Mucosa of stomach (tissue), 1 donor: ENCODE results near the gene ELP4.

Experiments
- H3K27me3 ChIP-seq: one replicate; pipeline ENCODE4 v1.7.0; 2013; ENCODE audit warnings: mild to moderate bottlenecking, low read length; ENCODE audit not compliant: control insufficient read depth, insufficient read depth
- H3K36me3 ChIP-seq: one replicate; pipeline ENCODE4 v1.7.0; 2013; ENCODE audit warnings: low read length; ENCODE audit not compliant: control insufficient read depth, insufficient read depth
- H3K4me1 ChIP-seq: one replicate; pipeline ENCODE4 v1.7.0; 2013; ENCODE audit warnings: mild to moderate bottlenecking, low read length; ENCODE audit not compliant: control insufficient read depth, insufficient read depth
- H3K4me3 ChIP-seq: one replicate; pipeline ENCODE4 v1.7.0; 2013; ENCODE audit warnings: low read length
- H3K9ac ChIP-seq: one replicate; pipeline ENCODE4 v1.7.0; 2013; ENCODE audit warnings: mild to moderate bottlenecking, low read length, moderate library complexity
- H3K9me3 ChIP-seq: one replicate; pipeline ENCODE4 v1.7.0; 2013; ENCODE audit warnings: mild to moderate bottlenecking, low read length, moderate library complexity; ENCODE audit not compliant: control insufficient read depth
- donor health status: Pancreatic carcinoma.

Gene ELP4

DNA sequence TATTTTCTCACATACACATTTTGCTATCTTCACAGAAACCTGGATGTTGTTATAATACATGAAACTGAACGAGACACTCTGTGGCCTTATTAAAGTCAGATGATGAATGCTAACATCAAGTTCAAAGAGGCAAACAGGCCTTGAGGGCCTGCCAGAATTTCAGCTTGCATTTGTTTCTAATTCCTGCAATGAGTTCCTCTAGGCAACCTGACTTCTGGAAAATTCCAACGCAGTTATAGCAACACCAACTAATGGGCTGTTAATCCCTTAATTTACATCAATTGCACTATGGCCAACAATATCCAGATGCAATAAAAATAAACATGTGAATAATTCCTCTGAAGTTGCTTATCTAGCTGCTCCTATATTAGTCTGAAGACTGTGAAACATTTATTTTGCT is 282.5 kb downstream of the ELP4 start:
- Histone ChIP-seq H3K9me3 (no peaks in the 10 kb centered on the region), H3K4me1 (no peaks in the 10 kb centered on the region), H3K9ac (no peak overlapping the region), H3K36me3 (no peaks in the 10 kb centered on the region), H3K4me3 (no peak overlapping the region), H3K27me3 (peaks cover 21% of the 10 kb centered on the region)

DNA sequence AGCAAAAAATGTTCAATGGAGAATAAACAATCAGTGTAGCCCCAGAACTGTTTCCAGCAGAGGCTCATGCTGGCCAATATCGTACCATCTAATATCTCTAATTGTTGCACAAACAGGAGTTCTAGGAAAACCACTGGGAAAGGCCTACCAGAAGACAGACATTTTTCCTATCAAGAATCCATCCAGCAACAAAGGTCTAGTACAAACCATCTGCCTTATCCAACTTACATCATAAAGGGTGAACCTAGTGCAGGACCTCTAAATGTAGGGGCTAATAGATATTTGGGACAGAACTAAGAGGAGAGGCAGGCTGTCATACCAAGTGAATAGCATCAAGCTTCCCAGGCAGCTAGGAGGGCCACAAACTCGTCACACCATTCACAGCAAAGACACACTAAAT is 282.9 kb downstream of the ELP4 start:
- H3K4me1 ChIP-seq: no peaks in the 10 kb centered on the region
- H3K9me3 ChIP-seq: no peaks in the 10 kb centered on the region
- no peaks in the 10 kb centered on the region for H3K36me3 ChIP-seq
- H3K27me3 ChIP-seq: peaks cover 25% of the 10 kb centered on the region
- H3K9ac ChIP-seq: no peak overlapping the region
- H3K4me3 ChIP-seq: no peak overlapping the region

DNA sequence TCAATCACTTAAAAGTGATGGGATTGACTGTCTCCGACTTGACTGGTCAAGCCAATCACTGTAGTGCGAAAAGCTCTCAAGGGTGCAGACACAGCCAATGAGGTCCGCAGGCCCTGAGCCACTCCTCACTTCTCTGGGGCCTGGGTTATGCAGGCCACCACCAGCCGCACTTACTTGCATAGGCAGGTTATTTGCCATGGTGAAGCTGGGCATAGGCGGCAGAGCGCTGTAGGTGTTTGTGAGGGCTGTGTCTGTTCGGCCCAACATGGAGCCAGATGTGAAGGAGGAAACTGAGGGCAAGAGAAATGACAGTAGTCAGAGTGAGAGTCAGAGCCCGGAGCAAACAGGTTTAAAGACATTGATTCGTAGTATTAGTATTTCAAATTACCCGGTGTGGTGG is 283.7 kb downstream of the ELP4 start:
- Histone ChIP-seq H3K4me3 (no peak overlapping the region), H3K9ac (no peak overlapping the region), H3K27me3 (peaks cover 33% of the 10 kb centered on the region), H3K36me3 (no peaks in the 10 kb centered on the region), H3K4me1 (peaks cover 1% of the 10 kb centered on the region), H3K9me3 (no peaks in the 10 kb centered on the region)

DNA sequence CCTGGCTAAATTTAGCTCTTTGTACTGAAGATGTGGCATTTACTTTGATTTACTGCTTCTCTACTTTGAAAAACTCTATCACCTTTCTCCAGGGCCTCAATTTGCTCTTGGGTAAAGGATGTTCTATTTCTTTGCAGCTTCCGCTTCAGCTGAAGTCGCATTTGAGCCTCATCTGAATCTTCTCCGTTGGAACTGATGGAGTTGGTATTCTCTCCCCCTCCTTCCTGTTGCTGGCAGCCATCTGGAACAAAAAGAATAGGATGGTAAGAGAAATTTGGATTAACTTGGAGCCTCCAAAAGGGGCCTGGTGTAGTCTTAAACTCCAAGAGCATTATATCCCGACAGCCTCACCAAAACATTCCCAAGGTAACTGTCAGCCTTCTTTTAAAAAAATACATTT is 285.0 kb downstream of the ELP4 start:
- H3K4me3 ChIP-seq: no peak overlapping the region
- peaks cover 10% of the 10 kb centered on the region for H3K4me1 ChIP-seq
- H3K9ac ChIP-seq: no peak overlapping the region
- no peaks in the 10 kb centered on the region for H3K9me3 ChIP-seq
- no peaks in the 10 kb centered on the region for H3K36me3 ChIP-seq
- H3K27me3 ChIP-seq: peaks cover 46% of the 10 kb centered on the region

DNA sequence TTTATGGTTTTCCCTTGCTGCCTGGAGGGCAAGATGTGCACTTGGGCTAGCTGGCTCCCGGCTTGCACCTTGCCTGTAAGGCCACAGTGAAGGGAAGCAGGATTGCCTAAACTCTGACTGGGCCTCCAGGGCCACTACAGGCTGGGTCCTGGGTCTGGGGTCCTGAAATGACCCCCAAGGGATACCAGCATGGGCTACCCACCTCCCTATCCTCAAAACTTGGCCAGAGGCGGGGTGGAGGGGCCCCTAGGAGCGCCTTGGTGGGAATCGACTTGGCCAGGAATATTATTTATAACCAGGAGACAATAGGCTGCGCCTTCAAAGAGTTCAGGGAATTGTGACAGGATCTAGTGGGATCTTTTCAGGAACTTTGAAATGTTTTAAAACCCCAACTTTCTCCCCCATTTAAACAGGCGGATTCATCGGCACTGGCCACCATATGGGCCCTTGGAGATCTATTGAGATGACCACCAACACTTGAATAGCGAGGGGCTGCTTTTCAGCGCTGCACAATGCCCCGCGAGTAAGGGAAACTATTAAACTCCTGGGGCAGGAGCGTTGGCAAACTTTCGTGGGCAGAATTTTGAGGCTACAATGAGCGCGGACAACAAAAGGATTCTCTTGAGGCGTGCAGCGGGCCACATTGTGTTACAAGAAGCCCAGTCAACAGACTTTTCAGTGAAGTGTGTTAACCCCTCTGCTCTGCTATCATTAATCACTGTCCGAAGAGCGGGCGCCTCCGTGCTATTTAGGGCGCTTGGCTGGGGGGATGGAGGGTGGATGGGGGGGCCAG is 286.3 kb downstream of the ELP4 start:
- peaks cover 10% of the 10 kb centered on the region for H3K4me1 ChIP-seq
- H3K27me3 ChIP-seq: peaks cover 59% of the 10 kb centered on the region
- no peak overlapping the region for H3K9ac ChIP-seq
- no peaks in the 10 kb centered on the region for H3K9me3 ChIP-seq
- no peak overlapping the region for H3K4me3 ChIP-seq
- H3K36me3 ChIP-seq: no peaks in the 10 kb centered on the region

DNA sequence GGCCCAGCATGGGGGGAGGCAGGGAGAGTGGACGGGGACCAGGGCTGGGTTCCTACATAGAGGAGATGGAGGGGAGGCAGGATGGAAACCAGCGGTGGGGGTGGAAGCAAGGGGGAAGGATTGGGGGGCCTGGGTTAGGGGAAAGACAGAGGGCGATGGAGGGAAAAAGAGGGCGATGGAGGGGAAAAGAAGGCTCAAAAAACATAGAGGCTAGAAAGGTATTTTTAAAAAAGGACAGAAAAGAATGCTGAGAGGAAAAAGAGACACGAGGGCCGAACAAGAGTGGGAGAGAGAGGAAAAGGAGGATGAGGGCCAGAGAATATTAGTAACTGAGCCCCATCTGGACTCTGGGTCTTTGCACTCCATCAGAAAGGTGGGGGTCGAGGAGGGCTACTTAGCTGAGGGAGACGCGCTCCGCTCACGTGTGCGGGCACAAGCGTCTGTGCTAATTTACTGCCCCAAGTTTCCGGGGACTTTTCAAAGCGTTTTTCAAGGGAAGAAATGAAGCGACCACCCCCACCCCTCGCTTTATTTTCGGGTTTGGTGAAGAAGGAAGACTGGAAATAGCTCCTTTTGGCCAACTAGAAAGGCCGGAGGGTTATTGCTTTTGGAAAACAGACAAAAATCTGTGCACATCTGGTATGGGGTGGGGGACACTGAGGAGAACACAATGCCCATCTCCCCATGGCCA is 287.1 kb downstream of the ELP4 start:
- peaks cover 67% of the 10 kb centered on the region for H3K27me3 ChIP-seq
- H3K9ac ChIP-seq: no peak overlapping the region
- no peaks in the 10 kb centered on the region for H3K9me3 ChIP-seq
- peaks cover 10% of the 10 kb centered on the region for H3K4me1 ChIP-seq
- H3K4me3 ChIP-seq: no peak overlapping the region
- no peaks in the 10 kb centered on the region for H3K36me3 ChIP-seq

DNA sequence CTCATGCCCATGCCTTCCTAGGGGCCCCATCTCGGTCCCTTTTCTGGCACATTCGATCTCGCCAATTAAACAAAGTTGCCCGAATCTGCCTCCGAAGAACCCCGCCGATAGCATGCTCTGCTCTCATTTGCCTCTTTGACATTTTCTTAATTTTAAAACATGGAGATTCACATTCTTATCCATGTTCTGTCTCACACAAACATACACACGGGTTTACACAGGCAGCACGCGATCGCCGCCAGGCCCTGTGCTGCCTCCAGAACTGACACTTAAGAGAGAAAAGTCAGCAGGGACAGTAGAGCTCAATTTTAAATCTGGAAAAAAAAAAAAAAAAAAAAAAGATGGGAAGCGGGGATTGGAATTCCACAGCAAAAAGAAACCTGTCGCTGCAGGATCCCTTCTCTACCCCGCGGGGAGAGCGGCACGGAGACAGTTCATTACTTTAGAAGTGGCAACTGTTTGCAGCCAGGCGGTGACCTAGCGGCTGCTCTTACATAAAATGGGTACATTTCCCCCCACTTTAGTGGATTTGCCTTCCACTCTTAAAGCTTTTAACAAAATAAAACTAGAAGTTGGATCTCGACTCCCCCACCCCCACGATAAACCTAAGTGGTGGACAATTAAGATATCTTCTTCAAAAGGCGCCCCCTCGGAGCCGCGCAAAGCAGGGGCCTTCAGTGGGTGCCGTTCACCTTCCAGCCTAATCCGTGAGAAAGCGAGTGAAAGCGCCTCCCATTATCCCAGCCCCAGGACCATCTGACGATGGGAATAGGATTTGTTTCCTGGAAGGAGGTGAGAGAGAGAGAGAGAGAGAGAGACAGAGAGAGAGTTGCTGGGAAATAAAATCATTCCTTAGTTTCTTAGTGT is 287.9 kb downstream of the ELP4 start:
- H3K4me3 ChIP-seq: no peak overlapping the region
- H3K9me3 ChIP-seq: no peaks in the 10 kb centered on the region
- no peaks in the 10 kb centered on the region for H3K36me3 ChIP-seq
- H3K27me3 ChIP-seq: peaks cover 73% of the 10 kb centered on the region
- peaks cover 10% of the 10 kb centered on the region for H3K4me1 ChIP-seq
- H3K9ac ChIP-seq: no peak overlapping the region

DNA sequence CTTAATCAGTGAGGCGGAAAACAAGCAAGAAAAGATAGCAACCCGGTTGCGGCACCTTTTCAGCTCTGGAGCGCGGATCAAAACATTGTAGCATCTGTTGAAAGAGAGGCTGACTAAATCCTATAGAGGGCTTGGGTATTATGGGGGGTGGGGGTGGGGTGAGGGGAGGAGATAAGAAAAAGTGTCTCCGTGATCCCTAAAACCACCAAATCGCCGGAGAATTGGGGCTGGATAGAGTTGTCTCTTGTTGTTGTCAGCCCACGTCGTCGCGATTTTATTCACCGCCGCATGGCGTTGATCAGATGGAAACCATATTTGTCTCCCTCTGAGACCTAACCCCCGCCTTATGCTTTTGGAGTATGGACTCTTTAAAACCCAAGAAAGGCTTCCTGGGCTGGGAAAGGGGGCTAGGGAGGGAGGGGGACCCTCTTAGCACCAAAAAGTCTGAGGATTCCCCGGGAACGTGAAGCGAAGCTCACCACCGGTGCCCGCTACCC is 288.5 kb downstream of the ELP4 start:
- H3K9ac ChIP-seq: no peak overlapping the region
- H3K4me3 ChIP-seq: no peak overlapping the region
- H3K27me3 ChIP-seq: peaks cover 80% of the 10 kb centered on the region
- no peaks in the 10 kb centered on the region for H3K36me3 ChIP-seq
- H3K4me1 ChIP-seq: peaks cover 10% of the 10 kb centered on the region
- no peaks in the 10 kb centered on the region for H3K9me3 ChIP-seq

DNA sequence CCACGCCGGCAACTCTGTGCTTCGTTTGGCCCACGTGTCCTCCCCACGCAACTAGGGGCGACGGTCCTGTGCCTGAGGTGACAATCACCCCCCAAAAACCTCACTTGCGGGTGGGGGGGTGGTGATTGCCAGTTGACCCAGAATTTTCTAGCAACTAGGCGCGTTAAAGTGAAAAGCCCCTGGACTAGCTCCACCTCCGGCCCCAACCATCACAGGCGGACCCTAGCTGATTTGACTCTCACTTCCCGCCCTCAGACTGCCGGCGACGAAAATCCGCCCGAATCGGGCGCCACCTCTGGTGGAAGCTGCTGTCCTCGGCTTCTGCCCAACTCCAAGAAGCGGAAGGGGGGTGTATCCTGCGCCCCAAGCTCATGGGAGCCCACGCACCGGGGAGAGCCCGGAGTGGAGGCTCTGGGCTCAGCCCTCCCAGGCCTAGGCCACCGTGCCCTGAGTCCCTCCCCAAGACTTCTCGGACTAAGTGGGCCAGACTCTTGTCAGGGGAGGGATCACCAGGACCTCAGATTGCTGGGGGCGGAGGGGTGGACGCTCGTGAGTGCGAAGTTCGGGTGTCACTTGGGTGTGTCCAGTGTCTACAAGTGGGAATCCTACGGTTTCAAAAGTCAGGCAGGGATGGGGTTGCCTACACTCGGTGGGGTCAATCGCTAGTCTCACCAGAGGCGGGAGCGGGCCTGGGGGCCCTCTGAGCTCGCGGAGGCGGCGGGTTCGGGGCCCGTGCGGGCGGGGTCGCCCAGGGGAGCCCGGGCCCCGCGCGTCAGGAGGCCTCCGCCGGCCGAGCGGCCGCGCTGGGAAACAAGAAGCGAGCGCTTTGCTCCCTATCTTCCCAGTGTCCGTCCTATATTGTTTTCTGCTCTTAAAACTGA is 289.2 kb downstream of the ELP4 start:
- Histone ChIP-seq H3K36me3 (no peaks in the 10 kb centered on the region), H3K4me3 (no peak overlapping the region), H3K27me3 (peaks cover 87% of the 10 kb centered on the region)

DNA sequence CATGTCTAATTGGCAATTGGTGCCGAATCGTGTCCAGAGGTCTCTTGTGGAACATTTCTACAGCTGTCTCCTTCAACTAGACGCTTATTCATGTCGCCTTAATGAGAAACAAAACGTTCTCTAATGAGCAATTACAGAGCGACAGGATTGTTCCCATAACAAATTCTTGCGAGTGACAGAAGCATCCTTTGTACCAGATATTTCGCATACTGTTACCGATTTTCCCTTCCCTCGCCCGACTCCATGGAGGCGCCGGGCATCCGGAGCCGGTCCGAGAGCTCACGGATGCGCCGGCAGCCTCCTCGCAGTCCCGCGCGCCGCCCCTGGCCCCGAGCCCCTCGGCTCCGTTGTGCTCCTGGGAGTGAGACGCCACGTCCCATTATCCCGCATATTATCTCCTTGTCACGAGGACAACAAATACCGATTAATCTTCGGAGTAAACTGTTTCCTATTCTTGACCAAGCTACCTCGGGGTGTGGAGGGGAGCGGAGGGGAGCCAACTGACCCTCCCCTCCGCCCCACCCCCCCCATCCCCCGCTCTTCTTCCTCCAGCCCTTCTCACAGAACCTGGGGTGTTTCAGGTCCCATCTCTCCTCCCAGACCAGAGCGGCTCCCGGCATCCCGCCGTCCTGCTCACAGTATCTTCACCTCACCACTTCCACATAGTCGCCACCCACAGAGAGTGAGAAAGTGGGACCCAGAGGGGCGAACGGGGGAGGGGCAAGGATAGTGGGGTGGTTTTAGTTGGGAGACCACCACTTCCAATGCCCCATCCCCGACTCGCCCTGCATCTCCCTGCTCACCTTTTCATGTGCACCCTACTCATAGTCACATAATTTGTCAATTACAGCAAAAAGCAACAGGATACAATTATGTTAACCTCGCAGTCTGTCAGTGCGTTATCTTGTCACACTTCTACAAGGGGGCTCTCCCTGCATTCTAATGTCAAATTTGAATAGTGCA is 290.1 kb downstream of the ELP4 start:
- no peaks in the 10 kb centered on the region for H3K9me3 ChIP-seq
- H3K9ac ChIP-seq: no peak overlapping the region
- peaks cover 15% of the 10 kb centered on the region for H3K4me1 ChIP-seq
- peaks cover 92% of the 10 kb centered on the region for H3K27me3 ChIP-seq
- H3K36me3 ChIP-seq: no peaks in the 10 kb centered on the region
- no peak overlapping the region for H3K4me3 ChIP-seq

More for the DNA sequence above, 289.2 kb downstream of the ELP4 start:
- Histone ChIP-seq H3K4me1 (peaks cover 10% of the 10 kb centered on the region), H3K9me3 (no peaks in the 10 kb centered on the region), H3K9ac (no peak overlapping the region)
